Stimulated activated CD4-positive, alpha-beta T cell treated with anti-CD3 and anti-CD28 coated beads, Interleukin-15, amount 100 ng/mL, for 48 hours (primary cell): Measurements from ENCODE around the gene HMCES.
"Not testable (repeated sequence)": the region's sequence is repeated elsewhere in the genome, so short reads cannot be mapped to it uniquely, and the experiment has no call there.

Experiments used
- DNase-seq, 2 donors: peaks; one replicate each; pipeline ENCODE4 v3.0.0-alpha.2; 2020; ENCODE audit warnings: low read depth in 2 of 2

Gene HMCES

GRCh38 chr3:129346695-129347457 is 68.2 kb downstream of the HMCES start:
- no peak for DNase-seq

DNA sequence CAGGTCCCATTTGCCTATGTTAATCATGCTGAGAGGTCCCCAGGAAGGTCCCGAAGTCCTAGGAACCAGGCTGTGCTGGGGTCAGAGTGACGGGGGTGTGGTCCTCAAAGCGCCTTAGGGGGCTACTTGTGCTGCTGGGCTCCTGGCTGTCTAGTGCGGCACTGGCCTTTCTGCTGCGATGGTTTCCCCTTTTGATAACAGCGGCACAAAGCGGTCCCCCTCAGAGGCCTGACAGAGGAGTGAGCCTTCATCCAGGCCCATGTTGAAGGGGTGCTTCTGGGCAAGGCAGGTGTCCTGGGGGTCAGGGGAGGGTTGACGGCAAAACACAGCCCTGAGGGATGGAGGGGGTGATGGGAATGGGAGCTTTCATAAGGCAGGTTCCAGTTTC is 68.8 kb downstream of the HMCES start:
- no peak for DNase-seq

- no peak for DNase-seq
Measured at GRCh38 chr3:129348734-129349133, 70.1 kb downstream of the HMCES start.

DNA sequence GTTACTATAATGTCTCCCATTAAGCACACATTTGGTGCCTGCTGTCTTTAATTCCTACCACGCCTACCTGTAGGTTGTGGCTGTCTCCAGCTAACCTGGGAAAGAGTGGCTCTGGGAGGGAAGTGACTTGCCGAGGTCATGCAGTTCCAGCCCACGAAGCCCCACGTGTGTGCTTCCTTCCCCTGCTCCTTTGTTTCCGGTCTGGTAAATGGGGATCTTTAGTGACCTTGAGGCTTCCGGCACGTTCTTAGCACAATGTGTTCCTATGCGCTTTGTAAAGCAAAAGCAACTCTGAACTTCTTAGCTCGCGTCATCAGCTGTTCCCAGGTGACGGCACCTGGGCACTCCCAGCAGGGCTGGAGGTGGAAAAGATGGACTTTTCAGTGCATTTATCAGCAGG is 70.5 kb downstream of the HMCES start:
- DNase-seq: not testable (repeated sequence)

DNA sequence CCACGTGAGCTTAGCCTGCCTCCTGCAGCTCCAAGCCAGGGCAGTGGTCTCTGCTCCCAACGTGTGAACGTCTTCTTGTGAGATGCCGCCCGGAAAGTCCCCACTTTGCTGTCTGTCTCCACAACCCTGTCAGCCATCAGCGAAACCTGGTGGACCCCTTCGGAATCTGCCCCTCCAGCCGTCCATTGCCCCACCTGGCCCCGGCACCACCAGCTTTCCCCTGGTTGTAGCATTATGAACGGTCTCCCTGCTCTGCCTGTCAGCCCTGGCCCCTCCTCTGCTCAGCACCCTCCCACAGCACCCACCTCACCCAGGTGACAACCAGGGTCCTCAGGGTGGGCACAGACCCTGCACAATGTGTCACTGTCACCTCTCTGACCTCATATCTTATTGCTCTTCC is 71.1 kb downstream of the HMCES start:
- DNase-seq: no peak

DNA sequence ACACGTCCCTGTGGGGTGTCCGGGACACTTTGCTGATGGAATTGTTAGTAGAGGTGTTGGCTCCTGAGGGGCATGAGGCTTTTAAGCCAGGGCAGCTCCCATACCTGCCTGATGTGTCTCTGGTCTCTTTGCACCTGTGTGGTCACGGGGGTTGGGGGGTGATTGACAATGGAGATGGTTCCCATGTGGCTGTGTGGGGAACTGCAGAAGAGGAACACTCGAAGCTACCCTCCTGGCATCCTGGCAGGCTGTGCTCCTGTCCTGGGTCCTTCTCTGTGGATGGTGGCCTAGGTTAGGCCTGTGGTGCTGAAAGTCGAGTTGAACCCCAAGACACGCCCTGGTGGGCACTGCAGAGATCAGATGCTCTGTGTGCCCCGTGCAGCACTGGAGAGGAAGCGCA is 73.4 kb downstream of the HMCES start:
- no peak for DNase-seq

DNA sequence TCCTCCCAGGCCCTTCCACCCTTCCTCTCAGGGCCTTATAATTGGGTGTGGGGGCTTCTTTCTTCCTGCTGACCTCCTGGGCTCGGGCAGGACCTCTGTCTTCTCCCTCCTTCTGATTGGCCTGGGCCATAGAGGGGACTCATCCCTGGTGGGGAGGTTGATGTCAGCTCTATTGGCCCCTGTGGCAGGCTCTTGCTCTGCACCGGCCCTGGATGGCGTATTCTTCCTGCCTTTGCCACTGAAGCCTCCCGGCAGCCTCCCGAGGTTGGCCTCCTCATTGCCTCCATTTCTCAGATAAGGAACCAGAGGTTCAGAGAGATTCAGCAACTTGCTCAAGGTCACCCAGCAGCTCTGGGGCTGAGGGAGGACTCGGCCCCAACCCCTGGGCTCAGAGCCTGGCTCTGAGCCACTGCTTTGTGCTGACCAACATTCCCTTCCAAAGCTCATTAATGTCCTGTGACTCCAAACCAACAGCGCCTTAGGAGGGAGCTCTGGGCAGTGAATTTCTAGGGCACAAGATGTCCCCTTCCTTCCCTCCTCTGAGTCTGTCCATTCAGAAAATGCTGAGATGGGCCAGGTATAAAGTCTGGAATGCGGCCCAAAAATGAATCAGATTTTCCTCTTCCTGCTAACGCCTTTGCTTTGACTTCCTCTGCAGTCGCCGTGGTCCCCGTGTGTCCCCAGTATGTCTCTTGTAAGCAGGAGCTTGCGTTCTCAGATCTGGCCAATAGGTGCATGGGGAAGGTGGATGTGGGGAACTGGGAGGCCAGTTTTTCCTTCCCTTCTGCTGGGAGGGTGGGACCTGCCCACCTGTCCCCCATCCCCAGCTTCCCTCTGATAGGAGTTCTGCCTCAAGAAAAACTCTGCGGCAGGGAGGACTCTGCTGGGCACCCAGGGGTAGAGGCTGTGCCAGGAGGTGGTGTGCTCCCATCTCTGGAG is 74.2 kb downstream of the HMCES start:
- DNase-seq: no peak

- DNase-seq: no peak
Measured at GRCh38 chr3:129353589-129353941, 74.9 kb downstream of the HMCES start.
